Measurements from ENCODE around the gene GPR83.

The GPR83 gene

GRCh38 chr11:94405062-94405833, 4.0 kb upstream of the GPR83 start:
- H3K4me3 ChIP-seq (ENCODE audit: low read depth, low read length) = no peak overlapping the region
- no peak for TF ChIP-seq CTCF (IDR thresholded peaks at IDR 0.05; ENCODE audit: low read depth, low read length, missing control alignments)
- DNase-seq (ENCODE audit: low read depth) = no peak
- in situ Hi-C loops (cut with HindIII; ENCODE audit: low sequenced_read_pairs) = no loop called here

DNA sequence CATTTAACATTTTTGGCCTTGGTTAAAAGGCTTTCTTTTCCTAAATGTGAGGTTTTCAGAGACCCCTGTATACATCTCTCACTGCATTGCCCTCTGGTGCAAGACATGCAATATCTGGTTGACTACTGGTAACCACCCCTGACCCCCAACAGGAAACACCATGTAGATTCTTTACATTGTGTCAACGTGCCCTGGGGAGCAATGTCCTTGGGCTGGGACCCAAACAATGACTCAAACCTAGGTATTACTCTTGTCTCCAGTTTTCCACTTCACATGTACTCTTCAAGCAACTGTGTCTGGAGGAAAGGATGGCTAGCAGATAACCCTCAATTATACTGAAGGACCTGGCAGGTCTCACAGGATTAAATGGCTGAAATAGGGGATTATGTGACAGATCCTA, 1.1 kb upstream of the GPR83 start:
- no peak for TF ChIP-seq CTCF (IDR thresholded peaks at IDR 0.05; ENCODE audit: low read depth, low read length, missing control alignments)
- in situ Hi-C loops (cut with HindIII; ENCODE audit: low sequenced_read_pairs) = no loop called here
- no peak overlapping the region for H3K4me3 ChIP-seq (ENCODE audit: low read depth, low read length)
- DNase-seq (ENCODE audit: low read depth) = no peak

- no peak for DNase-seq (ENCODE audit: low read depth)
- peak overlapping the region; percentile 46 for H3K4me3 ChIP-seq (ENCODE audit: low read depth, low read length)
- in situ Hi-C loops (cut with HindIII; ENCODE audit: low sequenced_read_pairs) = no loop called here
- TF ChIP-seq CTCF (IDR thresholded peaks at IDR 0.05; ENCODE audit: low read depth, low read length, missing control alignments) = no peak
Measured at GRCh38 chr11:94401773-94402265, 600 bp upstream of the GPR83 start.

- DNase-seq (ENCODE audit: low read depth) = no peak
- peak overlapping the region; percentile 46 for H3K4me3 ChIP-seq (ENCODE audit: low read depth, low read length)
- TF ChIP-seq CTCF (IDR thresholded peaks at IDR 0.05; ENCODE audit: low read depth, low read length, missing control alignments) = no peak
- in situ Hi-C loops (cut with HindIII; ENCODE audit: low sequenced_read_pairs) = no loop called here
Measured at GRCh38 chr11:94400457-94400838, 771 bp downstream of the GPR83 start.

- no peak for TF ChIP-seq CTCF (IDR thresholded peaks at IDR 0.05; ENCODE audit: low read depth, low read length, missing control alignments)
- DNase-seq (ENCODE audit: low read depth) = no peak
- in situ Hi-C loops (cut with HindIII; ENCODE audit: low sequenced_read_pairs) = no loop called here
- no peak overlapping the region for H3K4me3 ChIP-seq (ENCODE audit: low read depth, low read length)
Measured at GRCh38 chr11:94400050-94400449, 1.2 kb downstream of the GPR83 start.

- in situ Hi-C loops (cut with HindIII; ENCODE audit: low sequenced_read_pairs) = no loop called here
- H3K4me3 ChIP-seq (ENCODE audit: low read depth, low read length) = no peak overlapping the region
- DNase-seq (ENCODE audit: low read depth) = no peak
- no peak for TF ChIP-seq CTCF (IDR thresholded peaks at IDR 0.05; ENCODE audit: low read depth, low read length, missing control alignments)
Measured at GRCh38 chr11:94398101-94398500, 3.1 kb downstream of the GPR83 start.
